ENCODE data around the gene HYPK.
A peak's percentile ranks its signal among the peaks of the same experiment; 100 is the strongest.

Gene HYPK

GRCh38 chr15:43772624-43773023 lies 27.8 kb upstream of the HYPK start:
- Histone ChIP-seq H4K20me1 (ENCODE audit: control insufficient read depth, insufficient read depth, low read depth, low read length) (peaks cover 11% of the 10 kb centered on the region; the same call in 1 of the 2 replicates), H3K79me2 (ENCODE audit: control insufficient read depth, low read length) (peaks cover 50% of the 10 kb centered on the region), H3K4me2 (ENCODE audit: low read length) (peak overlapping the region; percentile 93), H3F3A (ENCODE audit: control insufficient read depth, insufficient read depth) (peaks cover 83% of the 10 kb centered on the region), H3K27me3 (ENCODE audit: control insufficient read depth, low read length) (no peaks in the 10 kb centered on the region), H3K9me2 (replicated peaks; ENCODE audit: control insufficient read depth, low read length) (no peaks in the 10 kb centered on the region), H3K36me3 (ENCODE audit: control insufficient read depth, low read length) (peaks cover 95% of the 10 kb centered on the region), H3K9me3 (ENCODE audit: control insufficient read depth, insufficient read depth, low read length) (no peaks in the 10 kb centered on the region), H3K27ac (ENCODE audit: low read depth, low read length) (peak overlapping the region; percentile 97), H3K4me1 (ENCODE audit: control insufficient read depth, low read length) (peaks cover 54% of the 10 kb centered on the region), H3K4me3 (ENCODE audit: low read length) (peak overlapping the region; percentile 95)
- TF ChIP-seq EZH2phosphoT487 (IDR thresholded peaks at IDR 0.05; ENCODE audit: borderline replicate concordance, low read length), result no peak
- no peak for TF ChIP-seq CTCF (IDR thresholded peaks at IDR 0.05; ENCODE audit: low read depth, low read length, poor library complexity, severe bottlenecking)

GRCh38 chr15:43774062-43774461 lies 26.3 kb upstream of the HYPK start:
- Histone ChIP-seq H4K20me1 (ENCODE audit: control insufficient read depth, insufficient read depth, low read depth, low read length) (peaks cover 11% of the 10 kb centered on the region; the same call in 1 of the 2 replicates), H3K36me3 (ENCODE audit: control insufficient read depth, low read length) (peaks cover 89% of the 10 kb centered on the region), H3K27me3 (ENCODE audit: control insufficient read depth, low read length) (no peaks in the 10 kb centered on the region), H3K4me3 (ENCODE audit: low read length) (peak overlapping the region; percentile 95), H3K9me2 (replicated peaks; ENCODE audit: control insufficient read depth, low read length) (no peaks in the 10 kb centered on the region), H3K79me2 (ENCODE audit: control insufficient read depth, low read length) (peaks cover 63% of the 10 kb centered on the region), H3K9me3 (ENCODE audit: control insufficient read depth, insufficient read depth, low read length) (no peaks in the 10 kb centered on the region), H3F3A (ENCODE audit: control insufficient read depth, insufficient read depth) (peaks cover 75% of the 10 kb centered on the region), H3K4me1 (ENCODE audit: control insufficient read depth, low read length) (peaks cover 66% of the 10 kb centered on the region), H3K27ac (ENCODE audit: low read depth, low read length) (peak overlapping the region; percentile 97), H3K4me2 (ENCODE audit: low read length) (peak overlapping the region; percentile 93)
- TF ChIP-seq EZH2phosphoT487 (IDR thresholded peaks at IDR 0.05; ENCODE audit: borderline replicate concordance, low read length), result no peak
- TF ChIP-seq CTCF (IDR thresholded peaks at IDR 0.05; ENCODE audit: low read depth, low read length, poor library complexity, severe bottlenecking), result no peak

GRCh38 chr15:43775411-43775965 lies 24.9 kb upstream of the HYPK start:
- Histone ChIP-seq H3K4me3 (ENCODE audit: low read length) (peak overlapping the region; percentile 95), H3K36me3 (ENCODE audit: control insufficient read depth, low read length) (peaks cover 79% of the 10 kb centered on the region), H3K9me3 (ENCODE audit: control insufficient read depth, insufficient read depth, low read length) (no peaks in the 10 kb centered on the region), H4K20me1 (ENCODE audit: control insufficient read depth, insufficient read depth, low read depth, low read length) (peaks cover 11% of the 10 kb centered on the region; the same call in 1 of the 2 replicates), H3F3A (ENCODE audit: control insufficient read depth, insufficient read depth) (peaks cover 66% of the 10 kb centered on the region), H3K27me3 (ENCODE audit: control insufficient read depth, low read length) (no peaks in the 10 kb centered on the region), H3K4me1 (ENCODE audit: control insufficient read depth, low read length) (peaks cover 66% of the 10 kb centered on the region), H3K4me2 (ENCODE audit: low read length) (peak overlapping the region; percentile 93), H3K27ac (ENCODE audit: low read depth, low read length) (peak overlapping the region; percentile 97), H3K79me2 (ENCODE audit: control insufficient read depth, low read length) (peaks cover 73% of the 10 kb centered on the region), H3K9me2 (replicated peaks; ENCODE audit: control insufficient read depth, low read length) (no peaks in the 10 kb centered on the region)
- TF ChIP-seq CTCF (IDR thresholded peaks at IDR 0.05; ENCODE audit: low read depth, low read length, poor library complexity, severe bottlenecking), result peak; percentile 45
- TF ChIP-seq EZH2phosphoT487 (IDR thresholded peaks at IDR 0.05; ENCODE audit: borderline replicate concordance, low read length), result no peak
